ENCODE results near the gene NUDT8.
"Not testable (repeated sequence)": the region's sequence is repeated elsewhere in the genome, so short reads cannot be mapped to it uniquely, and the experiment has no call there.

The NUDT8 gene

GRCh38 chr11:67626970-67627369, 2.8 kb downstream of the NUDT8 start:
- no peaks in the 10 kb centered on the region for H3K27me3 ChIP-seq (ENCODE audit: control insufficient read depth in 2 of 2, insufficient read depth in 2 of 2, low read length in 2 of 2)
- H3K27ac ChIP-seq (ENCODE audit: low read depth in 2 of 2, low read length in 2 of 2): no peak overlapping the region
- H3K9me3 ChIP-seq (ENCODE audit: control insufficient read depth in 2 of 2, low read length in 2 of 2): no peaks in the 10 kb centered on the region
- no peak overlapping the region for H3K9ac ChIP-seq (ENCODE audit: low read depth in 1 of 2, low read length in 2 of 2)
- H3K4me3 ChIP-seq (ENCODE audit: low read length in 2 of 2): no peak overlapping the region
- H3K36me3 ChIP-seq (ENCODE audit: control insufficient read depth in 2 of 2, insufficient read depth in 2 of 2, low read length in 2 of 2): no peaks in the 10 kb centered on the region
- peaks cover 23 to 27% of the 10 kb centered on the region in 2 donors for H3K4me1 ChIP-seq (ENCODE audit: control insufficient read depth in 2 of 2, insufficient read depth in 2 of 2, low read length in 2 of 2)

DNA sequence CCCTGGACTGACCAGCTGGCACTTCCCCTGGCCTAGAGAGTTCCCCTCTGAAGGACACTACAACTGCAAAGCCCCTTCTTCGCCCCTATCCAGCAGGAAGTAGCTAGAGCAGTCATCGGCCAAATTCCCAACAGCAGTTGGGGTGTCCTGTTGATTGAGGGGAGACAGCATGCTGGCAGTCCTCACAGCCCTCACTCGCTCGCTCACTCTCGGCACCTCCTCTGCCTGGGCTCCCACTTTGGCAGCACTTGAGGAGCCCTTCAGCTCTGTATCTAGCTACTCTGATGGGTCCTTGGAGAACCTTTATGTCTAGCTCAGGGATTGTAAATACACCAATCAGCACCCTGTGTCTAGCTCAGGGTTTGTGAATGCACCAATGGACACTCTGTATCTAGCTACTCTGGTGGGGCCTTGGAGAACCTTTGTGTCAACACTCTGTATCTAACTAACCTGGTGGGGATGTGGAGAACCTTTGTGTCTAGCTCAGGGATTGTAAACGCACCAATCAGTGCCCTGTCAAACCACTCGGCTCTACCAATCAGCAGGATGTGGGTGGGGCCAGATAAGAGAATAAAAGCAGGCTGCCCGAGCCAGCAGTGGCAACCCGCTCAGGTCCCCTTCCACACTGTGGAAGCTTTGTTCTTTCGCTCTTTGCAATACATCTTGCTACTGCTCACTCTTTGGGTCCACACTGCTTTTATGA, 3.5 kb downstream of the NUDT8 start:
- not testable (repeated sequence) for H3K9me3 ChIP-seq (ENCODE audit: control insufficient read depth in 2 of 2, low read length in 2 of 2); H3K27me3 ChIP-seq (ENCODE audit: control insufficient read depth in 2 of 2, insufficient read depth in 2 of 2, low read length in 2 of 2); H3K27ac ChIP-seq (ENCODE audit: low read depth in 2 of 2, low read length in 2 of 2); H3K36me3 ChIP-seq (ENCODE audit: control insufficient read depth in 2 of 2, insufficient read depth in 2 of 2, low read length in 2 of 2); H3K9ac ChIP-seq (ENCODE audit: low read depth in 1 of 2, low read length in 2 of 2); H3K4me3 ChIP-seq (ENCODE audit: low read length in 2 of 2)
- H3K4me1 ChIP-seq (ENCODE audit: control insufficient read depth in 2 of 2, insufficient read depth in 2 of 2, low read length in 2 of 2): peaks cover 19 to 20% of the 10 kb centered on the region in 2 donors

DNA sequence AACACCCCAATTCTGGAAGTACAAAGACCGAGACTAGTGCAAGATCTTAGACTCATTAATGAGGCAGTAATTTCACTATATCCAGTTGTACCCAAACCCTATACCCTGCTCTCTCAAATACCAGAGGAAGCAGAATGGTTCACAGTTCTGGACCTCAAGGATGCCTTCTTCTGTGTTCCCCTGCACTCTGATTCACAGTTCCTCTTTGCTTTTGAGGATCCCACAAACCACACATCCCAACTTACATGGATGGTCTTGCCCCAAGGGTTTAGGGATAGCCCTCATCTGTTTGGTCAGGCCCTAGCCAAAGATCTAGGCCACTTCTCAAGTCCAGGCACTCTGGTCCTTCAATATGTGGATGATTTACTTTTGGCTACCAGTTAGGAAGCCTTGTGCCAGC, 5.9 kb downstream of the NUDT8 start:
- H3K4me3 ChIP-seq (ENCODE audit: low read length in 2 of 2); H3K27me3 ChIP-seq (ENCODE audit: control insufficient read depth in 2 of 2, insufficient read depth in 2 of 2, low read length in 2 of 2); H3K9ac ChIP-seq (ENCODE audit: low read depth in 1 of 2, low read length in 2 of 2); H3K4me1 ChIP-seq (ENCODE audit: control insufficient read depth in 2 of 2, insufficient read depth in 2 of 2, low read length in 2 of 2); H3K36me3 ChIP-seq (ENCODE audit: control insufficient read depth in 2 of 2, insufficient read depth in 2 of 2, low read length in 2 of 2); H3K27ac ChIP-seq (ENCODE audit: low read depth in 2 of 2, low read length in 2 of 2); H3K9me3 ChIP-seq (ENCODE audit: control insufficient read depth in 2 of 2, low read length in 2 of 2): not testable (repeated sequence)

DNA sequence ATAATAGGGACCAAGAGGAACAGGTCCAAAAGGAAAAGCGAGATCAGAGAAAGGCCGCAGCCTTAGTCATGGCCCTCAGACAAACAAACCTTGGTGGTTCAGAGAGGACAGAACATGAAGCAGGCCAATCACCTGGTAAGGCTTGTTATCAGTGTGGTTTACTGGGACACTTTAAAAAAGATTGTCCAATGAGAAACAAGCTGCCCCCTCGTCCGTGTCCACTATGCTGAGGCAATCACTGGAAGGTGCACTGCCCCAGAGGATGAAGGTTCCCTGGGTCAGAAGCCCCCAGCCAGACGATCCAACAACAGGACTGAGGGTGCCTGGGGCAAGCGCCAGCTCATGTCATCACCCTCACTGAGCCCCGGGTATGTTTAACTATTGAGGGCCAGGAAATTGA, 6.8 kb downstream of the NUDT8 start:
- not testable (repeated sequence) for H3K27me3 ChIP-seq (ENCODE audit: control insufficient read depth in 2 of 2, insufficient read depth in 2 of 2, low read length in 2 of 2); H3K36me3 ChIP-seq (ENCODE audit: control insufficient read depth in 2 of 2, insufficient read depth in 2 of 2, low read length in 2 of 2); H3K9ac ChIP-seq (ENCODE audit: low read depth in 1 of 2, low read length in 2 of 2); H3K9me3 ChIP-seq (ENCODE audit: control insufficient read depth in 2 of 2, low read length in 2 of 2); H3K27ac ChIP-seq (ENCODE audit: low read depth in 2 of 2, low read length in 2 of 2); H3K4me3 ChIP-seq (ENCODE audit: low read length in 2 of 2); H3K4me1 ChIP-seq (ENCODE audit: control insufficient read depth in 2 of 2, insufficient read depth in 2 of 2, low read length in 2 of 2)

- H3K36me3 ChIP-seq (ENCODE audit: control insufficient read depth in 2 of 2, insufficient read depth in 2 of 2, low read length in 2 of 2); H3K27me3 ChIP-seq (ENCODE audit: control insufficient read depth in 2 of 2, insufficient read depth in 2 of 2, low read length in 2 of 2); H3K4me3 ChIP-seq (ENCODE audit: low read length in 2 of 2); H3K9me3 ChIP-seq (ENCODE audit: control insufficient read depth in 2 of 2, low read length in 2 of 2); H3K9ac ChIP-seq (ENCODE audit: low read depth in 1 of 2, low read length in 2 of 2); H3K27ac ChIP-seq (ENCODE audit: low read depth in 2 of 2, low read length in 2 of 2); H3K4me1 ChIP-seq (ENCODE audit: control insufficient read depth in 2 of 2, insufficient read depth in 2 of 2, low read length in 2 of 2): not testable (repeated sequence)
Observed at GRCh38 chr11:67621928-67622327, 7.8 kb downstream of the NUDT8 start.

GRCh38 chr11:67620621-67621020, 9.1 kb downstream of the NUDT8 start:
- H3K36me3 ChIP-seq (ENCODE audit: control insufficient read depth in 2 of 2, insufficient read depth in 2 of 2, low read length in 2 of 2); H3K27me3 ChIP-seq (ENCODE audit: control insufficient read depth in 2 of 2, insufficient read depth in 2 of 2, low read length in 2 of 2); H3K27ac ChIP-seq (ENCODE audit: low read depth in 2 of 2, low read length in 2 of 2); H3K9ac ChIP-seq (ENCODE audit: low read depth in 1 of 2, low read length in 2 of 2); H3K4me3 ChIP-seq (ENCODE audit: low read length in 2 of 2); H3K9me3 ChIP-seq (ENCODE audit: control insufficient read depth in 2 of 2, low read length in 2 of 2); H3K4me1 ChIP-seq (ENCODE audit: control insufficient read depth in 2 of 2, insufficient read depth in 2 of 2, low read length in 2 of 2): not testable (repeated sequence)

- H3K9me3 ChIP-seq (ENCODE audit: control insufficient read depth in 2 of 2, low read length in 2 of 2); H3K27me3 ChIP-seq (ENCODE audit: control insufficient read depth in 2 of 2, insufficient read depth in 2 of 2, low read length in 2 of 2); H3K9ac ChIP-seq (ENCODE audit: low read depth in 1 of 2, low read length in 2 of 2); H3K4me3 ChIP-seq (ENCODE audit: low read length in 2 of 2); H3K27ac ChIP-seq (ENCODE audit: low read depth in 2 of 2, low read length in 2 of 2); H3K36me3 ChIP-seq (ENCODE audit: control insufficient read depth in 2 of 2, insufficient read depth in 2 of 2, low read length in 2 of 2); H3K4me1 ChIP-seq (ENCODE audit: control insufficient read depth in 2 of 2, insufficient read depth in 2 of 2, low read length in 2 of 2): not testable (repeated sequence)
Observed at GRCh38 chr11:67619683-67620618, 9.8 kb downstream of the NUDT8 start.

DNA sequence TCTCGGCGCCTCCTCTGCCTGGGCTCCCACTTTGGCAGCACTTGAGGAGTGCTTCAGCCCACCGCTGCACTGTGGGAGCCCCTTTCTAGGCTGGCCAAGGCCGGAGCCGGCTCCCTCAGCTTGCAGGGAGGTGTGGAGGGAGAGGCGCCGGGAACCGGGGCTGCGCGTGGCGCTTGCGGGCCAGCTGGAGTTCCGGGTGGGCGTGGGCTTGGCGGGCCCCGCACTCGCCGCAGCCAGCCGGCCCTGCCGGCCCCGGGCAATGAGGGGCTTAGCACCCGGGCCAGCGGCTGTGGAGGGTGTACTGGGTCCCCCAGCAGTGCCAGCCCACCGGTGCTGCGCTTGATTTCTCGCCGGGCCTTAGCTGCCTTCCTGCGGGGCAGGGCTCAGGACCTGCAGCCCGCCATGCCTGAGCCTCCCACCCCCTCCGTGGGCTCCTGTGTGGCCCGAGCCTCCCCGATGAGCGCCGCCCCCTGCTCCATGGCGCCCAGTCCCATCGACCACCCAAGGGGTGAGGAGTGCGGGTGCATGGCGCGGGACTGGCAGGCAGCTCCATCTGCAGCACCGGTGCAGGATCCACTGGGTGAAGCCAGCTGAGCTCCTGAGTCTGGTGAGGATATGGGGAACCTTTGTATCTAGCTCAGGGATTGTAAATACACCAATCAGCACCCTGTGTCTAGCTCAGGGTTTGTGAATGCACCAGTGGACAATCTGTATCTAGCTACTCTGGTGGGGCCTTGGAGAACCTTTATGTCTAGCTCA, 10.7 kb downstream of the NUDT8 start:
- not testable (repeated sequence) for H3K36me3 ChIP-seq (ENCODE audit: control insufficient read depth in 2 of 2, insufficient read depth in 2 of 2, low read length in 2 of 2); H3K27ac ChIP-seq (ENCODE audit: low read depth in 2 of 2, low read length in 2 of 2); H3K4me1 ChIP-seq (ENCODE audit: control insufficient read depth in 2 of 2, insufficient read depth in 2 of 2, low read length in 2 of 2); H3K9me3 ChIP-seq (ENCODE audit: control insufficient read depth in 2 of 2, low read length in 2 of 2); H3K9ac ChIP-seq (ENCODE audit: low read depth in 1 of 2, low read length in 2 of 2); H3K27me3 ChIP-seq (ENCODE audit: control insufficient read depth in 2 of 2, insufficient read depth in 2 of 2, low read length in 2 of 2); H3K4me3 ChIP-seq (ENCODE audit: low read length in 2 of 2)

- Histone ChIP-seq H3K4me1 (ENCODE audit: control insufficient read depth in 2 of 2, insufficient read depth in 2 of 2, low read length in 2 of 2) (peaks cover 9 to 13% of the 10 kb centered on the region in 2 donors), H3K4me3 (ENCODE audit: low read length in 2 of 2) (no peak overlapping the region), H3K9ac (ENCODE audit: low read depth in 1 of 2, low read length in 2 of 2) (no peak overlapping the region), H3K27ac (ENCODE audit: low read depth in 2 of 2, low read length in 2 of 2) (no peak overlapping the region), H3K27me3 (ENCODE audit: control insufficient read depth in 2 of 2, insufficient read depth in 2 of 2, low read length in 2 of 2) (peaks cover 0 to 7% of the 10 kb centered on the region in 2 donors), H3K36me3 (ENCODE audit: control insufficient read depth in 2 of 2, insufficient read depth in 2 of 2, low read length in 2 of 2) (peaks cover under 1 to 5% of the 10 kb centered on the region in 2 donors), H3K9me3 (ENCODE audit: control insufficient read depth in 2 of 2, low read length in 2 of 2) (no peaks in the 10 kb centered on the region)
Observed at GRCh38 chr11:67617243-67617953, 12.3 kb downstream of the NUDT8 start.

All from mucosa of rectum (tissue), 2 donors.